D341Med (cell line): Measurements from ENCODE around the gene PHACTR3.
"Not testable (repeated sequence)": the region's sequence is repeated elsewhere in the genome, so short reads cannot be mapped to it uniquely, and the experiment has no call there.

Experiments used
- DNase-seq: peaks from one replicate; pipeline ENCODE4 v3.0.0; 2012; ENCODE audit warnings: low spot score

PHACTR3 gene

DNA sequence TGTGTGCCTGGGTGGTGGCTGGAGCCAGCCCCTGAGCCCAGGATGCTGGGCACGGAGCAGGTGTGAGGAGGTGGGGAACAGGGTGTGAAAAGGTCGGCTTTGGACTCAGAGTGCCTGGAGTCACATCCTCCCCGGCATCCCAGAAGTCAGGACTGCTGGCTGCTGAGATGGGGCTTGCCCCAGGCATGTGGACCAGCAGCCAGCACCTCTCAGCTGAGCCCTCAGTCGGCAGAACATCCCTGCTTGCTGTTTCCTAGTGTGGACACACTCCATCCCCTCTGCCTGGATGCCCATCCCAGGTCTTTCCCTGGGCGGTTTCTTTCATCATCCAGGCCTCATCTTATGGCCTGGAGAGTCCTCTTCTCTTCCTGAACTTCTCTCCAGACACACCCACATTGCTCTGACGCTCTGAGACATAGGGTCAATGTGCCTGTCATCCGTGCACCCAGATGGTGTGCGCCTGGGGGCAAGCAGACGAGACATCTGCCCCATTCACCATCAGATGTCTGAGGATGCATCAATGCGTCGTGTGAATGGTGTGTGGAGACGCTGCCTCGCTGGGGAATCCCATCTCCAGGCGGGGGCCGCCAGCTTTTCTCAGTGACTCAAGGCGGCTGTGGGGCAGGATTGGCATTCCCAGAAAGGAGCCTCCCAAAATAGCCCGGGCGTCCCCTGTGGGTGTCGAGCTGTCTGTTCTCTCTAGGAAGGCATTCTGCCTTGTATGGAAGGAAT, 224.9 kb downstream of the PHACTR3 start:
- DNase-seq, result no peak

DNA sequence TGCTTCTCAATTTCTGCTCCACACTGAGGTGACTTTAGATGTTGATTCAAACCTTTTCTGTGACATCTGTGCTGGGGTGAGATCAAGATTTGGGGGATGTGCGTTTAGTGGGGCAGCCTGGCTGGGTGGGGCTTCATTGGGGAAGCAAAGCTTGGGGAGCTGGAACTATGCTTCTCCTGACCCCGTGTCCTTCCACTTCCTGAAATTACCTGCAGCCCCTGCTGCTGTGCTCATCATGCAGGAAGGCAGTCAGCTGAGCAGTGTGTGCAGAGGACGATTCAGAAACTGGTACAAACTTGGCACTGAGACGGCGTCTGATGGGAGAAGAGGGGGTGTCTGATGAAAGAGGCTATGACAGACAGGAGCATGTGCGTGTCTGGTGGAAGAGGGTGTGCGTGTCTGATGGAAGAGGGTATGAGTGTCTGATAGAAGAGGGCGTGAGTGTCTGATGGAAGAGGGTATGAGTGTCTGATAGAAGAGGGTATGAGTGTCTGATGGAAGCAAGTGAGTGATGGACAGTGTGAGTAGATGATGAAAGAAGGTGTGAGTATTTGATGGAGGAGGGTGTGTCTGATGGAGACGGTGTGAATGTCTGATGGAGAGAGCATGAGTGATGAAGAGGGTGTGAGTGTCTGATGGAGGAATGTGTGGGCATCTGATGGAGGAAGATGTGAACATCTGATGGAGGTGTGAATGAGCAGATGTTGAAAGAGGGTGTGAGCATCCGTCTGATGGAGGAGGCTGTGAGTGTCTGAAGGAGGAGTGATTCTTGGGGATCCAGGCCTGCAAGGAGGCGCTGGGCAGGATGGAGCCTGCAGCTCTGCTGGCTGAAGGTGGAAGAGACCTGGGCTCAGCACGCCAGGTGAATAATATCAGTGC, 225.7 kb downstream of the PHACTR3 start:
- no peak for DNase-seq

DNA sequence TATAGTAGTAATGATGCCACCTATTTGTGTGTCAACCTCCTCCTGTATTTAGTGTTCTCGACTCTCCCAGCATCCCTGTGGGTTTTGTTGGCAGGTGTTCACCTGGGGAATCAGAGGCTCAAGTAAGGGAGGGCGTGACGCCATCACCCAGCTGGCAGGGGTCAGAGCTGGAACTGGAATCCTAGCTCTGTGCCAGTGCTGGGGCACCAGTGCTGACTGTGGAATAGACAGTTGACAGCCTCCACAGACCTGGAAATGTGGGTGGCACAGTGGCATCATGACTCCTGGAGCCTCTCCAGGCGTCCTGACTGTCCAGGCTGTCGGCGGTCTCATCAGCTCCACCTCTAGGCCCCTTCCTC, 226.3 kb downstream of the PHACTR3 start:
- DNase-seq, result no peak

DNA sequence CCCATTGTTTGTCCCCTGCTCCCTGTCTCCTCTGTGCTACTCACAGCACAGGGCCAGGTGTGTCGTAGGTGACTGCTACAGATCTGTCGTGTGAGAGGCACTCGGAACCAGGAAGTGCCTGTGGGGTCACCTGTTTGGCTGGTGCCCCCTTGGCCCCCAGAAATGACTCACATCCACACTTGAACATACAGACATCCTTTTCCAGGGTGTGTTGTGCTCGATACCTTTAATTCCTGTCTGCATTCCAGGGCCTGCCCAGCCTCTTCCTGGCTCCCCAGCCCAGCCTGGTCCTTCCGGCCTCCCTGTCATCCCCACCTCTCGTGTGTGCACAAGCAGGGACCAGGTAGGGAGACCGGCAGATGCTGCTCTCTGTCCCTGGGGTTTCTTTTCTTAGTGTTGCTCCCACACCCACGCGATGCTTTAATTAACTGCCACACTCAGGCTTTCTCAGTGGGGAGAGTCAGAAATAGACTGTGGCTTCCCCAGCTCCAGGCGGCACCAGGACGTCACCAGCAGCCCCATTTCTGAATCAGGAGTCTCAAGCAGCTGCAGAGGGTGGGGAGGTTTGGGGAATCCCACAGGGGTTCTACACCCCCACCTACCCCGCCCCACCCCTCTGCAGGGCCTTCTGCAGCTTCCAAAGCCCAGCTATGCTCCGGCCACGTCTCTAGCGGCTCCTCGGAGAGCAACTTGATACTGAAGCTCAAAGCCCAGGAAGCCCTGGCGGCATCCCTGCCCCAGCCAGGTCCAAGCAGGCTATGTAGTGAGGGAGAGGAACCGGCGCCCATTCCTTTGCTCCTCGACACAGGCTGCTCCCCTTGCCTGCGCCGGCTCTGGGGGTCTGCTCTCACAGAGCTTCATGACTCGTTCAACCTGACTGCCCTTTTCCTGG, 226.9 kb downstream of the PHACTR3 start:
- DNase-seq, result no peak

DNA sequence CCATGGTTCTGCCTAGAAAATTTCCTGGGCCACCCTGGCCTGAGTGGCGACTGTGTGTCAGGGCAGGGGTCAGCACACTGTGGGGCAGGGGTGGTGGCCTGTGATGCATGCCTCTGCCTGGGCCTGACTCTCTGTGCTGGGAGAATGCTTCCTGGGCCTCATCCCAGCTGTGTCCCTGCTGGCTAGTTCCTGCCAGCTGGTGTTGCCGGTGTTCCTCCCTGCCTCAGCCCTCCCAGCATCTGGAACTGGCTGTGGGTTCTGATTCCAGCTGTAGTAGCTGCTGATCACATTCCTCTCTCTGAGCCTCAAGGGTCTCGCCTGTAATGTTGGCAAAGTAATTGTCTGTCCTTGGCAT, 227.6 kb downstream of the PHACTR3 start:
- DNase-seq, result no peak

DNA sequence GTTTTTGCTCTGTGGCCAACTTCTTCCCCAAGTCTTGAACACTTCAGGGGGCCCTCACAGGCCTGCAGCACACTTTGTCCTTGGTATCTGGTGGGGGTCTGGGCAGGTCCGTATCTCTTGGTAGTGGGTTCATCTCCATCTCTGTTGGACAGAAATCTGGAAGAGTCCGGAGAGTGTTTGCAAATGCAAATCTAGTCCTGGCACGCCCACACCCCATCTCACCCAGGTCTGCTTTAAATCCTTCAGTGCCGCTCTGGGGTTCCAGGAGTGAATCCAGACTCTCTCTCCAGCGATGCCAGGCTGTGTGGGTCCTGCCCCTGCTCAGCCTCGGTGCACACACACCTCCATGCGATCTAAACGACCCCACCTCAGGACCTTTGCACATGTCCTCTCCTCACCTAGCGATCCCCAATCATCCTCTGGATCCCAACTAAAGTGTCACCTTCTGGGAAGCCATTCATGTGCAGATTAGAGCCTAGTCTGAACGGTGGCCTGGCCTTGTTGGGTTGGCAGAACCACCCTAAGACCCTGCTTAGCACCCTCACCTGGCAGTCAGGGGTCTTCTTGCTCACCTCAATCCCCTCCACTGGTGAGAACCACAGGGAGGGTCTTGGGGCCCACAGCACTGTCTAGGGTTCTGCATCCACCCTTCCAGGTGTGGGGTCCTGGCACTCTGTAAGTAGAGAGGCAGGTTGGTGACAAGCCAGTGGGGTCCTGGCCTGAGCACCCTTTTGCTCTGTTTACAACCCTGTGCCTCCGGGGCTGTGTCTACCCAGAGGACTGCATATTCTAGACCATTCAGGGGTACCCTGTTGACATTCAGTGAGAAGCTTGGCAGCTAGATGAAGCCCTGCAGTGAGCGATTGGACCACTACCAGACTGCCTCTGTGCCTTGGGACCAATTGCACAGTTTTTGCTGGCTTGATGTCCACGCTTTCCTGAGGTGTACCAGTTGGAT, 228.3 kb downstream of the PHACTR3 start:
- DNase-seq, result no peak

DNA sequence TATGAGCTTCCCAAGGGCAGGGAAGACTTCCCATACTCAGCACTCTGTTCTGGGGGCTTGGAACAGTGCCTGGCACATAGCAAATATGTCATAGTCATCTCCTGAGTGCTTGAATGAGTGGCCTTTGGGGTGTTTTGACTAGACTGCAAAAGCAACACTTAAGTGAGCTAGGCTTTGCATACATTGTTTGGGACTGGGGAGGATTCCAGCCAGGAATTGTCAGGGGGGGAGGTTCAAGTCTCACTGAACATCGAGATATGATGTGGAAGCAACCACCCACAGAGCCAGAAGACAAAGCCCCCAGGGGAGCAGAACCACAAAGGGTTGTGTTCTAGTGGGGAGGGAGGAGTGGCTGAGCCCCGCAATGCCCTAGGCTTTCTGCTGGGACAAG, 230.7 kb downstream of the PHACTR3 start:
- no peak for DNase-seq

DNA sequence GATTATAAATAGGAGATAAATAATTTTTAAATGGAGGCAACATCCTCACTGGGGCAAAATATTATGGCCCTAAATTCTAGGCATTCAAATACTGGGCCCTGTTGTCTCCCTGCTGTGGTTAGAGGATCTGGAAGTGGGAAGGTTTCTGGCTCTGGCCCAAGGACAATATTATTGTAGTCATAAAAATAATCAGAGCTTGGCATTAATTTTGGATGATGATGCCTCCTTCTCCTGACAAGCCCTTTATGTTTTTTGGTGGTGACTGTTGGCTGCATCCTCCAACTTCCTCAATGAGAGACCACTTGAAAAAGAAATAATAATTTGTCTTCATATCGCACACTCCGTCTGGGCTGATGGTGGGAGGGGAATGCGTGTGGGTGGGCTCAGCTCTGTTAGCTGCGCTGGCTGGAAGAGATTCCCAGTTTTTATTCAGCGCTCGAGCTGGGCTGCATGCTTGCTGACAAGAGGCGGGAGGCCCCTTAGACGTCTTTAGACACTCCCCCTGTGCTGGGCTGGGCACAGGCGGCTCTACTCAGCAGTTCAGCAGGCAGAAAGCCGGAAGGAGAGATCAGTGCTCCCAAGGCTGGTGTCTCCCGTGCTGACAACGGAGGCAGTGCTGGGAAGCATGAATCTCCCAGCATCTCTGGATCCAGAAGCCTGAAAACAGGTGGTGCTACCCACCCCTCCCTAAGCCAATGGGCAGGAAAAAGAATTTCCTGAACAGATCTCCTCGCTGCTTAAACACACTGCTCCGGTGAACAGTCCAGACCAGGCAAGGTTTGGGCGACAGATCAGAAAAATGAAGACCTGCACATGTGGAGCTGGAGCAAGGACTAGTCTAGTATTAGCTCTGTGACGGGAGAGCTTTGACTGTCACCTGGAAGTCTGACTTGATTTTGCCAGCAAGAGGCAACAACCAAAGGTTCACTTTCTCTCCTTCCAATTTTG, 231.4 kb downstream of the PHACTR3 start:
- DNase-seq, result no peak

DNA sequence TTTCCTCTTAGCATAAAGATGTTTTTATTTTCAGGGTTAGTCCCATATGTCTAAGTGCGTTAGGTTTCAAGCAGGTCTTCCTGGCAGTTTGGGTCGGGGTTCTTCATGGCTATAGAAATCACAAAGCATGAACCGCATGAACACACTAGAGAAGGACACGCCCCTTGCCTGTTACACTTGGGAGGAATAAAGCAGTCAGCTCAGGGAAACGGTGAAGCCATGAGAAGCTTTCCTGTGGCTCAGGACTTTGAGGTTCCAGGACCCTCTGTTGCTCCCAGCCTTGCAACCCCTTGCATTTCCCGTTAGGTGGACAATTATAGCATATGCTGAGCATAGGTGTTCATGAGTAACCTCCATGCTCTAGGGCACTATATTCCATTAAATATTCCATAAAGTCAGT, 232.4 kb downstream of the PHACTR3 start:
- no peak for DNase-seq

DNA sequence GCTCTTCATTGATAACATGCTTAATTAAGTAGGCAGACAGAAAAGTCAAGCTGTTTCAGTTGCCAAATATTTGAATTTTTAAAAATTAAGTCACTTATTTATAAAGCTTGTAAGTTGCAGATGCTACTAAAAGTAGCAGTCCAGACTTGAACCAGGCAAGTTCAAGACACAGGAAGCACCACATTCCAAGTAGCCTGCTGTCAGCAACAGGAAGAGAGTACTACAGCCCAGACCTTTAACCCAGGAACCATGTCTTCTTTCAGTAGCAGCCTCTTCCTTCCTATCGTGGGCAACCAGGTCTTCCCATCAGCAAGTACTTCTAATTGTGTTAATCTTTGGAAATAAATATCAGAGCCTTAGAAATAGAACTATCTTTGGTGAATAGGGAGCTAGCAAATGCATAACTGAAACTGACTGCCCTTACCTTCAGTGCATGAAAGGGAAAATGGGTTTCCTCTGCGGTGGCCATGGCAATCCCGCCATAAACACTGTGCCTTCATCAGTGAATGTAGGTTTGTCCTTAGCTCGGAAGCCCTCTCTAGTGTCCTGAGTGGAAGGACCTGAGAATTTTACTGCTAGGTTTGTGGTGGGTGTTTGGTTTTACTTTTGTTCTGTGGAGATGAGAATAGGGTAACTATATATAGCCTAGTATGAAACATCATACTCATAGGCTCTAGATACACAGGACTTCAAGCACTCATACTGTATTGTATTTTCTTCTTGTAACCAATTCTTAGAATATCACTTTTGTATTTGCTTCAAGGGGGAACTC, 233.5 kb downstream of the PHACTR3 start:
- no peak for DNase-seq

DNA sequence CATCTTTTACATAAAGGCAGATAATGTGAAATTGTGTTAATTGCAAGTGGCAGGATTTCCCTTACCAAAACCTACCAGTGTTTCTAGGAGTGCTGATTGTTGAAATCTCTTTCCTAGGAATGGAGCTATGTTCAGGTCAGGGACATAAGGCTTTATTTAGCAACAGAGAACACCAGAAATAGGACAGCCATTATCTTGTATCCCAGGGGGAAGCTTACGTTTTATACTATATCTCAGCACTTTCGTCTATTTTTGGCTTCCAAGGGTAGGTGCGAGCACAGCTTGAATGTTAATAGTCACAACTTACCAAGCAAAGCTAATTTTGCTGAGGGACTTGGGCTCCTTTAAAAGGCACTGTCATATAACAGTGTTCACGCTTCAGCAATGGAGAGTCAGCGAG, 235.1 kb downstream of the PHACTR3 start:
- no peak for DNase-seq

DNA sequence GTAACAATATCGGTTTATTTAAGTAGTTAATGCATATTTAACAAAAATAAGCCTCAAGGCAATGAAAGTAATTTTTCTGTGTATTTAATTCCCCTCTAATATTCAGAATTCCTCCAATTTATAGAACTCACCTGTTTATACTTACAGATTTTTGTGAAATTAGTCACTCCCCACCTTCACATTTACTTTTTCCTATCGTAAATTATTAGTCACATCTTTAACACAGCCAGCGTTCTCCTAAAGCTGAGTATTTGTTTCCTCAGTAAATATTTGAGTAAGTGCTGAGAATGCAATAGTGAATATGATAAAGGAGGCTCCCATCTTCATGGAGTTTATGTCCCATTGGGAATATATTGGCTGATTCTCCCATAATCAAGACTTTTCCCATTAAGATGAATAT, 241.1 kb downstream of the PHACTR3 start:
- no peak for DNase-seq

DNA sequence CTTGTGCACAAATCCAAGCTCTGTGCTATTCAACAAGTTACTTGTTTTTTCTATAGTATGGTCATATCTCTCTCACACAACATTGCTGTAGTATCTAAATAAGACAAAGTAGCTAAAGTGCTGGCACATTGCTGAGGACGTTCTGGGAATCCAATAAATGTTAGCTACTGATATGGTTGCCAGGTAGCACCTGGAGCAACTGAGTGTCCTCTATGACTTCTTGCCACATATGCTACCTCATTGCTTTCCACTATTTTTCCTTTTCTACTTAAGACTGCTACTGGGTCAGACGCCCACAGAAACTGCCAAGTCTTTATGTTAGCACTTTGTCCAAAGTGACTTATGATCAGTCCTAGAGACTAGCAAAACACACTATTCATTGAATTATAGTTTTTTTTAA, 243.8 kb downstream of the PHACTR3 start:
- no peak for DNase-seq

DNA sequence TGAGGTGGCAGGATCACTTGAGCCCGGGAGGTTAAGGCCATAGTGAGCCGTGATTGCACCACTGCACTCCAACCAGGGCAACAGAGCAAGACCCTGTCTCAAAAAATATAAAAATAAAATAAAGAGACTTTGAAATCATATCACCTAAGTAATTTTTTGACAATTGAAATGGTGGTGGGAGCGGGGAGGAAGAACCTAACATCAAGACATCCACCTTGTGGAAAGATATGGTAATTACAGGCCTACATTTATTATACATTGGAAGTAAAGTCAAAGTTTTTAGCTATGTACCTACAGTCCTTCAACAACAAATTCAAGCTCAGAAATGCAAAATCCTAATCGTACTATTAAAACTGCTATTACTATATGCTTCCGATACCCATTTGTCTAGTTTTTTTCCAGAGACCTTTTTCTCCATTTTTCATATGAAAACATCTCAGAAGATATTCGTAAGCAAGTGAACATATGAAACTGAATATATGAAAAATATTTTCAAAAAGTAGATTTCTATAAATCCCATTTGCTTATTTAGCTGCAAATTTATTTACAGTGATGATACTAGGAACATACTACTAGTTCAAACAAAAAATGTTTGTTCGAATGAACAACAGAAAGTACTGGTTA, 245.8 kb downstream of the PHACTR3 start:
- DNase-seq, result no peak

DNA sequence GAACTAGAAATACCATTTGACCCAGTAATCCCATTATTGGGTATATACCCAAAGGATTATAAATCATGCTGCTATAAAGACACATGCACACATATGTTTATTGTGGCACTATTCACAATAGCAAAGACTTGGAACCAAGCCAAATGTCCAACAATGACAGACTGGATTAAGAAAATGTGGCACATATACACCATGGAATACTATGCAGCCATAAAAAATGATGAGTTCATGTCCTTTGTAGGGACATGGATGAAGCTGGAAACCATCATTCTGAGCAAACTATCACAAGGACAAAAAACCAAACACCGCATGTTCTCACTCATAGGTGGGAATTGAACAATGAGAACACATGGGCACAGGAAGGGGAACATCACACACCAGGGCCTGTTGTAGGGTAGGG, 252.2 kb downstream of the PHACTR3 start:
- DNase-seq, result not testable (repeated sequence)

DNA sequence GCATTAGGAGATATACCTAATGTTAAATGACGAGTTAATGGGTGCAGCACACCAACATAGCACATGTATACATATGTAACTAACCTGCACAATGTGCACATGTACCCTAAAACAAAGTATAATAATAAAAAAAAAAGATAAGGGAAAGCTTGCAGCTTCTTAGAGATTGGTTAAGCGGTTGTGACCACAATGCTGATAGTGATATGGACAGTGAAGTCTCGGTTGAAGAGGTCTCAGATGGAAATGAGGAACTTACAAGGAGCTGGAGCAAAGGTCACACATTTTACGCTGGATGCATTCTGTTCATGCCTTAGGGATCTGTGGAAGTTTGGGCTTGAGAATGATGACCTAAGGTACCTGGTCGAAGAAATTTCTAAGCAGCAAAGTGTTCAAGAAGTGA, 252.6 kb downstream of the PHACTR3 start:
- not testable (repeated sequence) for DNase-seq

DNA sequence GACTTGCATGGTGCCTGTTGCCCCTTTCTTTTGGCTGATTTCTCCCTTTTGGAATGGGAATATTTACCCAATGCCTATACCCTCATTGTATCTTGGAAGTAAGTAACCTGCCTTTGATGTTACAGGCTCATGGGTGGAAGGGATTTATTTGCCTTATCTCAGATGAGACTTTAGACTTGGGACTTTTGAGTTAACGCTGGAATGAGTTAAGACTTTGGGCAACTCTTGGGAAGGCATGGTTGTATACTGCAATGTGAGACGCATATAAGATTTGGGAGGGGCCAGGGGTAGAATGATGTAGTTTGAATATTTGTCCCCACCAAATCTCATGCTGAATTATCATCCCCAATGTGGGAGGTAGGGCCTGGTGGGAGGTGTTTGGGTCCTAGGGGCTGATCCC, 253.6 kb downstream of the PHACTR3 start:
- DNase-seq, result no peak

DNA sequence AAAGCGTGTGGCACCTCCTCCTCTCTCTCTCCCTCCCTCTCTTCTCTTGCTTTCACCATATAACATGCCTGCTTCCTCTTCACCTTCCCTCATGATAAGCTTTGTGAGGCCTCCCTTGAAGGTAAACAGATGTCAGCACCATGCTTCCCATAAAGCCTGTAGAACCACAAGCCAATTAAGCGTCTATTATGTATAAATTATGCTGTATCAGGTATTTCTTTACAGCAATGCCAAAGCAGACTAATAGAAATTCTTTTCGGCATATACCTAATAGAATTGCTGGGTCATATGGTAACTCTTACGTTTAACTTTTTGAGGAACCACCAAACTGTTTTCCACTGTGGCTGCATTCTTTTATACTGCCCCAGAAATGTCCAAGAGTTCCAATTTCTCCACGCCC, 254.1 kb downstream of the PHACTR3 start:
- no peak for DNase-seq

DNA sequence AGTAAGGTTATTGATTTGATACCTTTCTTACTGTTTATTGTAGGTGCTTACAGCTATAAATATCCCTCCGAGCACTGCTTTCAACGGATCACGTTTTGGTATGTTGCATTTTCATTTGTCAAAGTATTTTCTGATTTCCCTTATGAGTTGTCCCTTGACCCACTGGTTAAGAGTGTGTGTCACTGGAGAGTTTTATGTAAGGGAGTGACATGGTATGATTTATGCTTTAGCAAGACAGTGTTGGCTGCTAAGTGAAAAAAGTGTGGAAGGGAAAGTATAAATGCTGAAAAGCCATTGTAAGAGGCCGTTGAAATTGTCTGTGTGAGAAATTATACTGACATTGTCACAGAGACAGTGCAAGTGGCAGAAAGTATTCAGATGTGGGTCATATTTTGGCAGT, 257.1 kb downstream of the PHACTR3 start:
- DNase-seq, result no peak
